NCI-H510A treated with DMSO at 0.1 percent for 48 hours (cell line): Measurements from ENCODE around the gene PRKCA.

Source experiments
- DNase-seq: peaks from one replicate; lab custom pipeline; 2025; lab: John Stamatoyannopoulos, UW

The PRKCA gene

DNA sequence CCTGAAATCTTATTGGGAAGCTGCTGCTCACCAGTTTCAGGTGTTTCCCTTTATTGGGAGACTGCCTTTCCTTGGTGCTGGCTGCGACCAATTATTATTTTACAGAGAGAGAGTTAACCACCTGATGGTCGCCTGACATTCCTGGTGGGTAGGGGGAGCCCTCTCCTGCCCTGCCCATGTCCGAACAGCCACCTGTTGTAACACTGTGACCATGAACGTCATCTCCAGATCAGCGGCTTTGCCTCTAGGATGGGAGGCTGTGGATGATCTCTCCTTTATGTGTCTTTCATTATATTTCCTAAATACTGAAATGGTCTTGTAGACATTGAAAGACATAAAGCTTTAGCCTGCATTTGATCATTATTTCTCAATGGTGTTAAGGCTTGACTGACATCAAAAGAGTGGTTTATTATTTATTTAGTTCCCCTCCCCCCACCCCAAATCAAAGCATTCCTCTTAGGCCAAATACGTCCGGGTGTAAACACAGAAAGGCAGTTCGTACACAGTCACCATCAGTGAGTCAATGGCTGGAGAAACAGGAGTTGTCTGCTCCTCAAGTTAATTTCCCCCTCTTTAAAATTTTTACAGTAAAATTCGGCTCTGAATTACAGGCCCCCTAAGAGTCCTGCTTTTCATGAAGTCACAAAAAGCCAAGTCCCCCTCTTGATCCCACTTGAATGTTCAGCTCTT lies 474.7 kb downstream of the PRKCA start:
- DNase-seq = no peak

DNA sequence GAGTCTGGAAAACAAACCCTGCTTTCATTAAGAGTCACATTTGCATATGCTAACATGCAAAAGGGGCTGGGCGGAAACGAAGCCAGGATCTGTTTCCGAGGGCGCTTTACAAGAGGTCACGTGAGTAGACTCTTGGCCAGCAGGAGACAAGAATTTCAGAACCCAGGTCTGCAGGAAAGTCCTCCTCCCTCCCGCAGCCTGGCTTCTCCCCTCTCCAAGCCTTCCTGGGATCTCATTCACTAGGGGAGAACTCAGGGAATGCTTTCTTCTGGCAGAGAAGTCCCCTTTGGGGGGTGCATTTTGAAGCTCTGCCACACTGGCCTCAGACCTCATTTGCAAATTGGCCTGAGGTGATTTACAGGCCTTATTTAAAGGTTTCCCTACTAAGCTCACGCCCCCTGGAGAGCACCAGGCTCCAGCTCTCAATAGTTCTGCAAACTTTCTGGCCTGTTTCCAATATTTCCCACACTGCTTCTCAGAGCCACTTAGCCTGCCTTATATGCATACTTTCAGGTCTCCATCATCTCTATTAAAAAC lies 475.3 kb downstream of the PRKCA start:
- DNase-seq = peak; percentile 85

DNA sequence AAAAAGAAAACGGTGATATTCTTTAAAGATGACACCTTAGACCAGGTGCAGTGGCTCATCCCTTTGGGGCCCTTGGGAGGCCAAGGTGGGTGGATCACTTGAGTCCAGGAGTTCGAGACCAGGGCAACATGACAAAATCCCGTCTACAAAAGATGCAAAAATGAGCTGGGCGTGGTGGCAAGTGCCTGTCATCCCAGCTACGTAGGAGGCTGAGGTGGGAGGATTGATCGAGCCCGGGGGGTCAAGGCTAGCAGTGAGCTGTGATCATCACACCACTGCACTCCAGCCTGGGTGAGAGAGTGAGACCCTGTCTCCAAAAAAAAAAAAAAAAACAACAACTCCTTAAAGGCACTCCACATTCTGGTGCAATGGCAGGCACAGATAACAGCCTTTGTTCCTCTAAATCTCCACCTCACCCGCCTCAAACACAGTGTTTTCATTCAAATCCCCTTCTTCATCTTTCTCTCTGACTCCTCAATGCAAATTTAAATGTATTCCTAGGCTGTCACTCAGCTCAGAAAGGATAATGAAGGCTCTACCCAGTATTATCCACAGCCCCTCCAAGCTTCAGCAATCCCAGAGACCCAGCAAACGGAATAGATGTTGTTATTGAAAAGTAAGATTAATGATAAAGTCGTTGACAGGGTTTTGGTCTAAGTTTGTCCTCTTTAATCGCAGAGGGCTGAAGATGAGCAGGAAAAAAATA lies 476.3 kb downstream of the PRKCA start:
- no peak for DNase-seq

DNA sequence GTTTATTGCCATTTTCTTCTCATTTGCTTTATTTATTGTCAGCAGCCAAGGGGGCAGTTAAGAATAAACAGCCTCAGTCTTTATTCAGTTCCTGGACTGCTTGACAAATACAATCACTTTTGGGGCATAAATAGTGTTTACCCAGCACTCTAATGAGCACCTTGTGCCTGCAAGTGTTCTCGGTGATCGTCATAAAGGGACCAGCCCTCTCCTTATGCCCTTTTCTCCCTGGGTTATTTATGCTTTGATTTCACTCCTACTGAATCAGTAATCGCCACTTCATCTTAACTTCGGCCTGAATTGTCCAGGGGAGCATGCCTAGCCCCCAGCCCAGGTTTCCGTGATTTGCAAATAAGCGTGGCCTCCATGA lies 476.8 kb downstream of the PRKCA start:
- no peak for DNase-seq

DNA sequence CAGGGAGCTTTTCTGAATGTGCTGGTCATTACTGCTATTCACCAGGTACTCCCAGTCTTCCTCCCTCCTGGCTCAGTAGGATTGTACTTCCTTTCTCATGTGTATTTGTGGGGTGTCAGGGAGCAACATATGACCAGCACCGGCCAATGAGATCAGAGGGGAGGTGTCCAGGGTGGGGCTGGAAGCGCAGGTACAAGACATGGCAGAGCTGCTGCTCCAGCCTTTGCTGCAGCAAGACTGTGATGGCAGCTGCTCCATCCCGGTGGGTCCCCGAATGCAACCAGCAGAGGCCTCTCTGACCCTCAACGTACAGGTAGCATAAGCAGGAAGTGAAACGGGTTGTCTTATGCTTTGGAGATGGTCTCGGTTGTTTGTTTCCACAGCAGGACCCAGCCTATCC lies 478.7 kb downstream of the PRKCA start:
- no peak for DNase-seq

DNA sequence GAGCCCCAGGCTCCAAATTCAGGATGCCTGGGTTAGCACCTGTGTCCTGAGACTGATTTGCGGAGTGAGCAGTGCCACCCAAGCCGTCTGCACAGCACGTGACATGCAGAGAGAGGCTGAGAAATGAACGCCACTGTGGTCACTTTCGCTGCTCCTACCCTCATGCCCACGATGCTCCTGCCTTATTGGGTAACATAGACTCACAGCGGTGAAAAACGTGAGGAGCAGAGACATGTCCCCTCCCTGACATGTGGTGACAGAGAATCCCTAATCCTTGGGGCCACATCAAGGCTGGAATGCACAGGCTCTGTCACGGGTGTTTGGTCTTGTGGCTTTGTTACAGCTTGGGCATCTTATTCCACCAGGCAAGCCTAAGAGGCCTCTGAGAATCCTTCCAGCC lies 480.4 kb downstream of the PRKCA start:
- no peak for DNase-seq

DNA sequence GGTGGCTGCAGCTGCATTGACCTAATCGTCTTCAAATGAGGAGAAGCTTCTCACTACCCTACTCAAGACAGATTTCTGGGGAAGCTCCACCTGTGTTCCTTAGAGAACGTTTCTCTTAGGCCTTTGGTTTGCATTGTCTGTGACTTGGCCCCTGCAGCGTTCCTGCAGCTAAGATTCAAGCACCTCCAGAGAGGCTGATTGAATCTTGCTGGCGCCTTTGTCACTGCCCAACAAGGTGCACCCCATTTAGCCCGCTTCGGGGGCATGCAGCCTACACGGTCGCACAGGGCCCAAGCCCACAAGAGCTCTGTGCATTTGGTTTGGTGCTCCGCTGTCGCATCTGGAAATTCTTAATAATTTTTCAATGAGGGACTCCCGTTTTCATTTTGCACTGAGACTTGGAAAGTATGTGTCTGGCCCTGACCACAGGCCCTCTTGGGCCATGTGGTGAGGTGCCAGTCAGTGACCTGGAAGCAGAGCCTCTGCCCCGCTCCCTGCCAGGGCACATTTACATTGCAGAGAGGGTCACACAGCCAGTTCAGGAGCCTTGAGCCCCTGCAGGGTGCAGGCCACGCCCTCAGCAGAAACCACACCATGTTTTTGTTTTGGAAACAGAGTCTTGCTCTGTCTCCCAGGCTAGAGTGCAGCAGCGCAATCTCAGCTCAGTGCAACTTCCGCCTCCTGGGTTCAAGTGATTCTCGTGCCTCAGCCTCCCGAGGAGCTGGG lies 481.4 kb downstream of the PRKCA start:
- DNase-seq = no peak

DNA sequence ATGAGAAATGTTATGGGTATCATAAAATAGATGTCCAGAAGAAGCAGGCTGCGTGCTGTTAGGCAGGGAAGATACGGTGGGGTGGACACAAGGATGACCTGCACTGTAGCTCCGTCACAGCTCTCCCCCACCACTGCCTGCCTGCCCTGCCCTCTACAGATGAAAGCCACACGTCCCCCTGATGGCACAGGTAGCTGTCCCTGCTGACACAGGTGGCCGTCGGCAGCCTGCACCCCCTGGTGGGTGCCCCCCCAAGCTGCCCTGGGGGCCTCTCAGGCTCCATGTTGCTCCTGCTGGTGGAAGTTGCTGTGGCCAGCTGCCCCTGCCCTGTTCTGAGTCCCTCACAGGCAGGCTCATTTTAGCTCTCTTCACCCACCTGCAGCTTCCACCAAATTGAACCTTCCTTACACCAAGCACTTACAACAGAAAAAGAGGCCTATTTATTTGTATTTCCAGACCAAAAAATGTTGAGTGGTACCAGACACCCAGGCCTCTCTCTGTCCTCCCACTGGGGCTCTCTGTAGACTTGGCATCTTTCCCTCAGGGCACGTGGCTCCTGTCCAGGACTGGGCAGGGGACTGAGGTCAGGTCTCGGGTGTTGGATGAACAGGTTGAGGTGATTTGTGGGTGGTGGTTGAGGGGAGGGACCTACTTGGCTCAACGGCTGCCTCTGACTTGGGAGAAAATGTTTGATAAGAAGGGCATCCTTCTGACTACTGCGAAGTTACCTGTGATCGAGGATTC lies 482.4 kb downstream of the PRKCA start:
- no peak for DNase-seq

DNA sequence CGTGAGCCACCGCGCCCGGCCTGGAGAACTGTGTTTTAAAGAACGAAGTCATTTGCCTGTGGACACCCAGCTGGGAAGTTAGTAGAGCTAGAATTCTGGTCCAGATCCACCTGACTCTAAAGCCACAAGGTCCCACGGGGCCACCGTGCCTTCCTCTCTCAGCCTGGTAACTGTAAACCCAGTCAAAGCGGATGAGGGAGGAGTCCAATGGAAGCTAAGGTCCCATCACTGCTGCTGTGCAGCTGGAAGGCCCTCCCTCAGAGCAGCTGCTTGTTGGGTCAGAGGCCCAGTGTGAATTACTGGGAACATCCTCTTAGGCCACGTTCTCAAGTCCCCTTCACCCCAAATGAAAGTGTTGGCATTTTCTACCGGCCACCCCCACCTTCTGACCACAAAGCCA lies 483.7 kb downstream of the PRKCA start:
- DNase-seq = no peak

DNA sequence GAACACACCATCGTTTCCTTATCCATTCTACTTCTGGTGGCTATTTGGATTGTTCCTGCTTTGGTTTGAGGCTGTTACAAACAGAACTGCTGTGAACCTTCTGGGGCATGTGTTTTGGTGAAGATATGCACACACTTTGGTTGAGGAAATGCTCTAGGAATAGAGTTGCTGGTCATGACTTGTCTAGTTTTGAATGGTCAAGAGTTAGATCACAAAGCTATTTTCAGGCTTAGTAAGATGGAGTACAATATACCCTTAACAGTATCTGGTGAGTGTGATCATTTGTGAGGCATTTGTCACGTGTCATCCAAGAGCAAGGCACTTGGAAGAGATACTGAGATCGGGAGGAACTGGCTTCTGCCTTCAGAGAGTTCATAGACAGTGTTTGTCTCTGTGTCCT lies 485.5 kb downstream of the PRKCA start:
- DNase-seq = no peak

DNA sequence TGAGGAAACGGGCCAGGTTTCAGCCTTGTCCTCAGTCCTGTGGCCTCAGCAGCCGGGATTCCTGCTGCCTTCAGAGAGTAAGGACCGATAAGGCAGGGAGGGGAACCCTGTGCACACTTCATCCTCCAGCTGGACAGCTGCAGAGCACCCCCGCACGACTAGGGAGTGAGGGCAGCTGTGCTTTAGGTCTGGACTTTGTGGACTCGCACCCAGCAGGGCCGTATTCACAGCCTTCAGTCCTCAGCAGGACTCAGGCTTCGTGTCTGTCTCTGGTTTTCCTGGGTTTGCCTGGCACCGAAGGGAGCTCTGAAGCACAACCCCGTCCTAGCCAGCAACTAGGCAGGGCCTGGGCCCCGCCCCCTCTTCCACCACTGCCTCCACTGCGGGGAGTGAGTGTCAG lies 486.7 kb downstream of the PRKCA start:
- DNase-seq = no peak

DNA sequence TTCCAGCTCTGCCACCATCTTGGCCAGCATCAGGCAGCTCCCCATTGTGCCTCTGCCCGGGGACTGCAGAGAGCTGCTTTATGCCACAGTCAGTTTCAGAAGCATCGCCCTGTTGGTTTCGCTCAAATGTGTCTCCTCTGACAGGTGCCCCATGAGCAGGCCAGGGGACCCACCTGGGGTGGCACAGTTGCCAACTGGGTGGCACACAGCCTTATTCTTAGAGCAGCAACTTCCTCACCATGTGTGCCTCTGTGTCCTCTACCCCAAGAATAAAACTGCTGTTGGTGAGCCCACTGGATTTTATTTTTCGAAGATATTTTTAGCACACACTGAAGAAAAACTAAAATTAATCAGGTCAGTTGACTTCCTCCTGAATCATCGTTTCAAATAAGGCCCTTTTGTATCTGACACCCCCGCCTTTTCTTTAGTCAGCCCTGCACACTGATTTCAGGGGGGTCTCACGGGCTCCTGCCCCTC lies 487.6 kb downstream of the PRKCA start:
- DNase-seq = no peak

DNA sequence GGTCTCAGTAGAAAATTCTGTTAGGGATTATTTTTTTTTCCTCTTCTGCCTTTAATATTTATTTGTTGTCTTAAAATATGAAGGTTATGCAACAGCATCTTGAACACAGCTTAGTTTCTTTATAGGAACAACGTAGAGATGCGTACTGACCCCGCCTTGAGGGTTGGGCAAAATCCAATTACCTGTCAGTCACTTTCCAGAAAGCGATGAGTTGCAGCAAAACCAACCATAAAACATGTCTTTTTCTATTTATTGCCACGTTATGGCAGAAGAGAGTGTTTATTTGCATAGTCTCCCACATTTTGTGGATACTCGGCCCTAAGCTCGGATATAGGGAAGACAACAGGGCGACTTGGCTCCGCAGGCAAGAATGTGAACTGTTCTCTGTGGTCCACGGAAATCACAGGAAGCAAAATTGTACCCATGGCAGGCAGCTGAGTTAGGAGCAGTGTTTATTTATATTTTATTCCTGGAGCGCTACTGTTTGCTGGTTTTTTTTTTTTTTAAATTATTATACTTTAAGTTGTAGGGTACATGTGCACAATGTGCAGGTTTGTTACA lies 488.2 kb downstream of the PRKCA start:
- DNase-seq = no peak

DNA sequence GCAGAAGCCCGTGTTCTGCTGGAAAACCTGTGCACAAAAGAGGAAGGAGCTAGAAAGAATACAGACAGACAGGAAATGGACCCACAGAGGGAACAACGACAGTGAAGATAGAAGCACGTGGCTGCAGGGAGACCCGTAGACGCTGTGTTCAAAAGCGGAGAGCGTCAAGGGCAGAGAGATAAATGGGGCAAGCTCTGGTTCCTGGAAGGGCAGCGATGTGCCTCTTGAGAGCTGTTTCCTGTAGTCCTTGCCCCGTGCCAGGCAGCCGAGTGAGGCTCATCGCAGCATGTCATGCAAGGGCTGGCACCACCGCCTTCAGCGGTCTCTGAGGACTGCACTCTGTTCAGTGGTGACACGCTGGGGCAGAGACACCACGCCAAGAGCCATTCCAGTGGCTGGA lies 488.9 kb downstream of the PRKCA start:
- DNase-seq = peak; percentile 59

DNA sequence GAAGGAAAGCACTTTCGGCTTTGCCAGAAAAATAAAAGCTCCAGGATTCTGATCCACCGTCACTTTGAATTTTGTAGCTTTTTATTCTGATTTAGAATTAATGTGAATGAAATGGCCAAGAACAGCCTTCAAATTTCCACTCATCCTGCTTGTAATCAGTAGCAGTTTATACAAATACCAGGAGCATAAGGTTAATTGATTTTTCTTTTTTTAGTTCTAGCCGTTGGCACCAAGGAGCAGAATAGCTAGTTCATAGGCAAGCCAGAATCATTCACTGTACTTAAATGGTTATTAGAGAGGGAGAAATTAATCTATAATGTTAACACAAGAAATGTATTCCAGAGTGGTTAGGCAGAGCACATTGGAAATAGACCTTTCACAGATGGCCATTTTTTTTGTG lies 491.4 kb downstream of the PRKCA start:
- DNase-seq = no peak

DNA sequence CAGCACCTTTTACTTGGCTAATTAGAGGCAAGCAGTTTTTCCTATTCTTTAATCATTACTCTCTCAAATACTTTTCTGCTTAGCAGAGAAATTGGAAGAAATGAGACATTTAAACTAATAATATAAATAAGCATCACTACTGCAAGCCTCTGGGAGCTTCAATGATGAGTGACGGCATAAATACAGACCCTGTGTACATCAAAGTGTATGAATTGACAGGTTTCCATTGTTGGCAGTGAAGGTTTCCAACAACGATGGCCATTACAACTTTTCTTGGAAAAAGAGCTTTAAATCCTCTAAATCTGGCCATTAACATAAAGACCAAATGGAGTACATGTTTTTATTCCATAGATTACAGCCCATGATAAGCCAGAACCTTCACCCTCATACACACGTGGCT lies 493.1 kb downstream of the PRKCA start:
- no peak for DNase-seq

DNA sequence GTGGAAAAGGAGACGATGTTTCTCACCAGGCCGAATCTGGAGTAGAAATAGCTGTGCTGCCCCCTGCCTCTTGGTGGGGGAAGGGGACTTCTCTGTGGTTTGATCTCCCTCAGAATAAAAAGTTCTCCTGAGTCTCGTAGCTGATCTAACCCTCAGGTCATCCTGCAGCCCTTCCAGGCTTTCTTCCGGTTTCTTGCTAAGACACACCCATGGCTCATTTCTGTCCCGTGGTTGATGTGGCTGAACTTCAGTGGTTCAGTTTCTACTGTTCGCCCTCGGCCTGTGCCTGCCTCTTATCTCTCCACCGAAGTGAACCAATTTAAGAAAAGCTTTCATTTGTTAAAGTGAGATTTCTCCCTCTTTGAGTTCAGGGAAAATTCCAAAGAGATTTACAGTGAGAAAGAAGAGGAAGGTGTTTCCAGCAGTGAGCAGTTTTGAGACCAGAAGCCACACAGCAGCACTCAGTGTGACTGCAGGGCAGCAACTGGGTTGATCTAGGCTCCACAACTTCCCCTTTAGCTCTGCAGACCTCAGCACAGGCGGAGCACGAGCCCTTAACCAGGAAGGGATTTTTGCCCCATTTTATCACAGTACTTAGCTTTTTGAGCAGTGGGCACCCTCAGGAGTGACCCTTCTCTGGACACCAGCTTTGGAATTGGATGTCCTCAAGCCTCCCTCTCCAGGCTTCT lies 497.6 kb downstream of the PRKCA start:
- DNase-seq = no peak

DNA sequence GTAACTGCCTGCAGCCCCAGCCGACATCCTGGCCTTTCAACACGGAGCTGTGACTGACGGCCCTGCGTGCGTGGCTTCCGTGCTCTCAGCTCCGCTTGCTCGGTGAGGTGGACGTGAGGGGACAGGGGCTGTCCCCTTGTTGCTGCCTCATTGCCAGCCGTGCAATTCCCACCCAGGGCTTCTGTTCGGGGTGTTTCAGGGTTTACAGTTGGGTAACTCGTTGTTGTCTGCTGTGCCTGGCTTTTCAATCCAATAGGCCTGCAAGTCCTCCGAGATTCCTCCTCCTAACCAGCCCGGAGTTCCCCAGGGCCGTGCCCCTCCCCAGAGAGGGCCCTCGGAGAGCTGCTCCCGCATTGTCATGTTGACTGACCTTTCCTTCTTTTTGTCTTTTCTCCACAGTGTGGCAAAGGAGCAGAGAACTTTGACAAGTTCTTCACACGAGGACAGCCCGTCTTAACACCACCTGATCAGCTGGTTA lies 501.1 kb downstream of the PRKCA start:
- DNase-seq = no peak

DNA sequence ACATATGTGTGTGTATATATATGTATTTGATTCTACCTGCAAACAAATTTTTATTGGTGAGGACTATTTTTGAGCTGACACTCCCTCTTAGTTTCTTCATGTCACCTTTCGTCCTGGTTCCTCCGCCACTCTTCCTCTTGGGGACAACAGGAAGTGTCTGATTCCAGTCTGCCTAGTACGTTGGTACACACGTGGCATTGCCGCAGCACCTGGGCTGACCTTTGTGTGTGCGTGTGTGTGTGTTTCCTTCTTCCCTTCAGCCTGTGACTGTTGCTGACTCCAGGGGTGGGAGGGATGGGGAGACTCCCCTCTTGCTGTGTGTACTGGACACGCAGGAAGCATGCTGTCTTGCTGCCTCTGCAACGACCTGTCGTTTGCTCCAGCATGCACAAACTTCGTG lies 503.2 kb downstream of the PRKCA start:
- peak; percentile 32 for DNase-seq

DNA sequence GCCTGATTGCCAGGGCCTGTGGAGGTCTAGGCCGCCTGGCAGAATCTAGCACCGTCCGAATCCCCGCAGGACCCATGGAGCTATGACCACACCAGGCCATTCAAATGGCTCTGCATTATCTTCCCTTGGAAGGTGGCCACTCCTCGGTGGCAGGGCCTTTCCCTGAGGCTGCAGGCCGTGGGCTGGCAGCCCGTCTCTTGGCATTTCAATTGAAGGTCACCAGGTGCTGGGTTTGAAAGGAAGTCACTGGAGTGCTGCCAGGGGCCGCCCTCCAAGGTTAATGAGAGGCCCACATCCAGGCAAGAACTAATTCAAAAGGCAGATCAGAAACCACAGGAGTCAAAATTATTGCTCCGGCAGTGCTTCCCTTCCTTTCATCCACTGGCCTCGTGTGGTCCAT lies 504.8 kb downstream of the PRKCA start:
- DNase-seq = peak; percentile 65

DNA sequence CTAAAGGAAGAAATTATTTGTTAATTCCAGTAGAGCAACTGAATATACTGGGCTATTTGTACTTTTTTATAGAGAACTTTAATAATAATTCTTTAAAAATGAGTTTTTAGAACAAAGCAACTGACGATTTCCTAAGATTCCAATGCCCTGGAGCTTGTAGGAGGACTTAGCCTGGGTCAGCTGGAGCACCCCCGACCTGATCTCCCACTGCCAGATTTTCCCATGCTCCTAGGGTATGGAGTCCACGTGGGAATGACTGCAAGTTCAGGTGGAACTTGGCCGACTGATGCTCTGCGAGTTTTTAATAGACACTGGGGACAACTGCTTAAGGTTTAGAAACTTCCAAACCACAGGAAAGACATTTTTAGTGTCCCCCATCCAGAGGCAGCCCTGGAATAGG lies 507.0 kb downstream of the PRKCA start:
- no peak for DNase-seq
